HepG2 (cell line): ENCODE measurements around the gene CCDC33. TPM values are rescaled to one million over a fixed set of nuclear protein-coding genes. Genes with fewer than 3 reads are reported as not detected.

Source experiments
- AFF4 ChIP-seq: sonication (generic); formaldehyde crosslinking; IDR thresholded peaks from 2 replicates; pipeline ENCODE4 v1.4.0; 2020; ENCODE audit warnings: missing genetic modification reagents
- ATRX ChIP-seq: sonication (generic); formaldehyde crosslinking; IDR thresholded peaks from 2 replicates; pipeline ENCODE4 v1.4.0; 2020; ENCODE audit warnings: missing genetic modification reagents, borderline replicate concordance
- CCAR2 ChIP-seq: fragments of 200-400 bp; formaldehyde crosslinking; optimal IDR thresholded peaks from 2 replicates; pipeline ENCODE3; 2018; ENCODE audit warnings: low read depth, mild to moderate bottlenecking, low read length, moderate library complexity
- DR1 ChIP-seq: sonication (generic); formaldehyde crosslinking; IDR thresholded peaks from 2 replicates; pipeline ENCODE4 v1.8.0; 2021; ENCODE audit warnings: mild to moderate bottlenecking, missing genetic modification reagents, inconsistent platforms
- EZH2 ChIP-seq: conservative IDR thresholded peaks from 2 replicates; pipeline ENCODE4 v1.6.1; 2012; ENCODE audit warnings: mild to moderate bottlenecking, low read depth, low read length, moderate library complexity
- GABPB1 ChIP-seq: IDR thresholded peaks from 2 replicates; pipeline ENCODE4 v1.6.1; 2016; ENCODE audit warnings: mild to moderate bottlenecking, missing genetic modification reagents, moderate library complexity, missing compliant biosample characterization
- KLF13 ChIP-seq: sonication (generic); formaldehyde crosslinking; IDR thresholded peaks from 2 replicates; pipeline ENCODE4 v1.4.0; 2020; ENCODE audit warnings: mild to moderate bottlenecking, missing genetic modification reagents
- KLF15 ChIP-seq: sonication (generic); formaldehyde crosslinking; IDR thresholded peaks from 2 replicates; pipeline ENCODE4 v1.8.1; 2023; ENCODE audit warnings: borderline replicate concordance, mild to moderate bottlenecking, inconsistent platforms, missing genetic modification reagents, mixed read lengths
- LCORL ChIP-seq, 2 experiments: fragments of 450-650 bp in 1 of 2; sonication (generic) in 1 of 2; formaldehyde crosslinking in 1 of 2; IDR thresholded peaks; 2 replicates each; pipeline versions ENCODE4 v1.5.0 to v1.6.1; 2017 to 2020; ENCODE audit warnings: antibody characterized with exemption in 1 of 2, missing genetic modification reagents in 1 of 2
- NFE2L1 ChIP-seq: sonication (generic); formaldehyde crosslinking; IDR thresholded peaks from 2 replicates; pipeline ENCODE4 v1.4.0; 2020; ENCODE audit warnings: missing genetic modification reagents, mild to moderate bottlenecking, borderline replicate concordance
- NR3C1 ChIP-seq: sonication (generic); formaldehyde crosslinking; IDR thresholded peaks from 2 replicates; pipeline ENCODE4 v1.4.0; 2020; ENCODE audit warnings: missing genetic modification reagents
- PAF1 ChIP-seq: IDR thresholded peaks from 2 replicates; pipeline ENCODE4 v1.6.1; 2016; ENCODE audit warnings: missing genetic modification reagents, missing compliant biosample characterization
- POLR2AphosphoS2 ChIP-seq: IDR thresholded peaks from 2 replicates; pipeline ENCODE4 v1.6.1; 2011; ENCODE audit warnings: low read depth, low read length, improper control_type of control experiment
- PTBP1 ChIP-seq: fragments of 200-400 bp; formaldehyde crosslinking; IDR thresholded peaks from 2 replicates; pipeline ENCODE4 v1.6.1; 2018; ENCODE audit warnings: low read length, low read depth; ENCODE audit not compliant: poor library complexity, severe bottlenecking
- RARA ChIP-seq: IDR thresholded peaks from 2 replicates; pipeline ENCODE4 v1.6.1; 2016; ENCODE audit warnings: missing genetic modification reagents, missing compliant biosample characterization
- SRSF1 ChIP-seq: fragments of 200-400 bp; formaldehyde crosslinking; optimal IDR thresholded peaks from 2 replicates; pipeline ENCODE3; 2017; ENCODE audit warnings: mild to moderate bottlenecking, low read depth, low read length, moderate library complexity
- TAF15 ChIP-seq: fragments of 200-400 bp; formaldehyde crosslinking; IDR thresholded peaks from one replicate; pipeline ENCODE4 v1.6.1; 2018; ENCODE audit warnings: mild to moderate bottlenecking, low read depth, low read length; ENCODE audit not compliant: poor library complexity, severe bottlenecking
- ZIK1 ChIP-seq: sonication (generic); formaldehyde crosslinking; IDR thresholded peaks from 2 replicates; pipeline ENCODE4 v1.5.0; 2020; ENCODE audit warnings: mild to moderate bottlenecking, low read depth, missing genetic modification reagents, borderline replicate concordance
- ZNF143 ChIP-seq: sonication (generic); formaldehyde crosslinking; IDR thresholded peaks from 2 replicates; pipeline ENCODE4 v1.4.0; 2020; ENCODE audit warnings: missing genetic modification reagents
- ZNF251 ChIP-seq: sonication (generic); formaldehyde crosslinking; IDR thresholded peaks from 2 replicates; pipeline ENCODE4 v1.9.0; 2021; ENCODE audit warnings: mild to moderate bottlenecking, missing genetic modification reagents
- ZNF292 ChIP-seq: sonication (generic); formaldehyde crosslinking; IDR thresholded peaks from 2 replicates; pipeline ENCODE4 v1.8.1; 2022; ENCODE audit warnings: mild to moderate bottlenecking, low read depth, missing genetic modification reagents, borderline replicate concordance
- ZNF501 ChIP-seq: sonication (generic); formaldehyde crosslinking; IDR thresholded peaks from 2 replicates; pipeline ENCODE4 v1.5.1; 2020; ENCODE audit warnings: mild to moderate bottlenecking, moderate library complexity, missing genetic modification reagents
- ZNF562 ChIP-seq: sonication (generic); formaldehyde crosslinking; IDR thresholded peaks from 2 replicates; pipeline ENCODE4 v1.8.0; 2022; ENCODE audit warnings: missing genetic modification reagents, borderline replicate concordance
- ZNF563 ChIP-seq: sonication (generic); formaldehyde crosslinking; IDR thresholded peaks from 2 replicates; pipeline ENCODE4 v1.8.0; 2022; ENCODE audit warnings: mild to moderate bottlenecking, moderate library complexity, missing genetic modification reagents
- ZNF703 ChIP-seq: sonication (generic); formaldehyde crosslinking; IDR thresholded peaks from 2 replicates; pipeline ENCODE4 v1.5.1; 2020; ENCODE audit warnings: missing genetic modification reagents, mild to moderate bottlenecking, moderate library complexity, borderline replicate concordance
- ZNF720 ChIP-seq: sonication (generic); formaldehyde crosslinking; IDR thresholded peaks from 2 replicates; pipeline ENCODE4 v1.4.0; 2020; ENCODE audit warnings: missing genetic modification reagents
- ZNF737 ChIP-seq: sonication (generic); formaldehyde crosslinking; IDR thresholded peaks from 2 replicates; pipeline ENCODE4 v1.5.0; 2020; ENCODE audit warnings: missing genetic modification reagents, mild to moderate bottlenecking, borderline replicate concordance
- ZNF780A ChIP-seq: sonication (generic); formaldehyde crosslinking; IDR thresholded peaks from 2 replicates; pipeline ENCODE4 v1.8.0; 2022; ENCODE audit warnings: mild to moderate bottlenecking, missing genetic modification reagents, moderate library complexity
- polyA plus RNA-seq, 8 experiments: library from polyadenylated mRNA; depleted of rRNA in 3 of 8; stranded (reverse) in 7 of 8; unstranded in 1 of 8; fragments of >200 nt; fragmentation: Illumina TruSeq in 4 of 8; extraction: Trizol in 4 of 8; gene quantifications; 2 replicates each; pipeline versions ENCODE4 v1.2.1 to v1.2.3, GENCODE V29; 2011 to 2016; ENCODE audit warnings: low read depth in 4 of 8, missing spikeins in 1 of 8, mixed read lengths in 1 of 8; ENCODE audit not compliant: insufficient read depth in 1 of 8
- total RNA-seq, 5 experiments: library from RNA; depleted of rRNA; stranded (reverse); fragments of >200 nt; fragmentation: Illumina TruSeq; extraction: Trizol; gene quantifications; 2 replicates each; pipeline ENCODE4 v1.2.3, GENCODE V29; 2016; ENCODE audit warnings: low read depth in 1 of 5

CCDC33 gene
- total and polyA plus RNA-seq, 2 of the 13 experiments (the other 11 are each of a cell fraction or from before 2014, with no cell fraction given), result 0.30 TPM; not detected in 1

GRCh38 chr15:74365598-74366445, 129.7 kb downstream of the CCDC33 start (continued):
- TF ChIP-seq ZNF780A (CRISPR knock-in tag), result no peak
- peak; percentile 72 for TF ChIP-seq GABPB1 (CRISPR knock-in tag)
- no peak for TF ChIP-seq CCAR2
- no peak for TF ChIP-seq KLF15
- TF ChIP-seq ZNF501 (CRISPR knock-in tag), result peak; percentile 72; the same call in 1 of the 2 replicates
- no peak for TF ChIP-seq ZNF737 (CRISPR knock-in tag)
- no peak for TF ChIP-seq PAF1 (CRISPR knock-in tag)
- TF ChIP-seq ZNF143 (CRISPR knock-in tag), result 0 out of 2 replicates have a peak, but pooled peaks have one; percentile 21
- TF ChIP-seq RARA (CRISPR knock-in tag), result peak; percentile 60
- no peak for TF ChIP-seq AFF4 (CRISPR knock-in tag)
- no peak for TF ChIP-seq EZH2
- peak; percentile 81; the same call in 1 of the 2 replicates for TF ChIP-seq ZNF292 (CRISPR knock-in tag)
- TF ChIP-seq ZNF720 (CRISPR knock-in tag), result no peak
- TF ChIP-seq ZNF563 (CRISPR knock-in tag), result 0 out of 2 replicates have a peak, but pooled peaks have one; percentile 49
- TF ChIP-seq SRSF1, result no peak
- TF ChIP-seq LCORL (IDR thresholded peaks at IDR 0.05), result no peak
- TF ChIP-seq LCORL (CRISPR knock-in tag; IDR thresholded peaks at IDR 0.05), result peak; percentile 60; the same call in 1 of the 2 replicates
- TF ChIP-seq ZIK1, result 0 out of 2 replicates have a peak, but pooled peaks have one; percentile 52
- TF ChIP-seq ZNF703, result no peak
- no peak for TF ChIP-seq NFE2L1
- TF ChIP-seq ZNF251, result no peak
- TF ChIP-seq PTBP1, result no peak
- TF ChIP-seq NR3C1 (CRISPR knock-in tag), result no peak
- no peak for TF ChIP-seq ZNF562 (CRISPR knock-in tag)
- no peak for TF ChIP-seq DR1
- TF ChIP-seq KLF13 (CRISPR knock-in tag), result no peak
- TF ChIP-seq TAF15, result no peak
- no peak for TF ChIP-seq ATRX (CRISPR knock-in tag)
- TF ChIP-seq POLR2AphosphoS2, result no peak
